ENCODE results near the gene OSBPL9. TPM values are rescaled to one million over a fixed set of nuclear protein-coding genes. Genes with fewer than 3 reads are reported as not detected.
A peak's percentile ranks its signal among the peaks of the same experiment; 100 is the strongest.

The OSBPL9 gene
- total RNA-seq, 4 donors from 2014 or later: 65.8 to 206 (median 136) TPM

- TF ChIP-seq POLR2A (IDR thresholded peaks at IDR 0.05) (no peak), CTCF (IDR thresholded peaks at IDR 0.05 in 4 of 5, conservative IDR thresholded peaks at IDR 0.05 in 1 of 5) (no peak)
- no peak for DNase-seq
- ATAC-seq: no peak
- H3K4me3 ChIP-seq: no peak overlapping the region
- H3K4me1 ChIP-seq: no peaks in the 10 kb centered on the region
- no peaks in the 10 kb centered on the region for H3K27me3 ChIP-seq
- intact Hi-C loops (cut with DNase I; ENCODE audit: low total_unique reads) (no loop called here), in situ Hi-C loops (cut with MboI; ENCODE audit: low sequenced_read_pairs in 4 of 4) (no loop called here)
- H3K9me3 ChIP-seq: no peaks in the 10 kb centered on the region
- peaks cover 0 to 94% of the 10 kb centered on the region in 2 donors for H3K36me3 ChIP-seq
- no peak overlapping the region for H3K27ac ChIP-seq
Measured at GRCh38 chr1:51780927-51781326, 164.0 kb downstream of the OSBPL9 start.

- ATAC-seq (no peak), DNase-seq (no peak)
- no peaks in the 10 kb centered on the region for H3K27me3 ChIP-seq
- no peaks in the 10 kb centered on the region for H3K4me1 ChIP-seq
- no peak overlapping the region for H3K4me3 ChIP-seq
- in situ Hi-C loops (cut with MboI; ENCODE audit: low sequenced_read_pairs in 4 of 4) (no loop called here), intact Hi-C loops (cut with DNase I; ENCODE audit: low total_unique reads) (no loop called here)
- no peaks in the 10 kb centered on the region for H3K9me3 ChIP-seq
- H3K27ac ChIP-seq: peak overlapping the region in 3 of 4 donors; percentile 9 to 49 (median 16)
- TF ChIP-seq POLR2A (IDR thresholded peaks at IDR 0.05) (no peak), CTCF (IDR thresholded peaks at IDR 0.05 in 4 of 5, conservative IDR thresholded peaks at IDR 0.05 in 1 of 5) (no peak)
- H3K36me3 ChIP-seq: peaks cover 0 to 100% of the 10 kb centered on the region in 2 donors
Measured at GRCh38 chr1:51784997-51785421, 168.1 kb downstream of the OSBPL9 start.

- Histone ChIP-seq H3K36me3 (peaks cover 0 to 100% of the 10 kb centered on the region in 2 donors), H3K27me3 (no peaks in the 10 kb centered on the region), H3K4me3 (no peak overlapping the region), H3K27ac (peak overlapping the region in 1 of 4 donors; percentile 8), H3K4me1 (no peaks in the 10 kb centered on the region), H3K9me3 (no peaks in the 10 kb centered on the region)
- no peak for TF ChIP-seq CTCF (IDR thresholded peaks at IDR 0.05 in 4 of 5, conservative IDR thresholded peaks at IDR 0.05 in 1 of 5)
- TF ChIP-seq POLR2A (IDR thresholded peaks at IDR 0.05): no peak
- ATAC-seq: no peak
- intact Hi-C loops (cut with DNase I; ENCODE audit: low total_unique reads): no loop called here
- in situ Hi-C loops (cut with MboI; ENCODE audit: low sequenced_read_pairs in 4 of 4): no loop called here
- DNase-seq: no peak
Measured at GRCh38 chr1:51788938-51789337, 172.0 kb downstream of the OSBPL9 start.

- H3K4me3 ChIP-seq: no peak overlapping the region
- H3K27me3 ChIP-seq: no peaks in the 10 kb centered on the region
- no peak for DNase-seq
- intact Hi-C loops (cut with DNase I; ENCODE audit: low total_unique reads) (no loop called here), in situ Hi-C loops (cut with MboI; ENCODE audit: low sequenced_read_pairs in 4 of 4) (no loop called here)
- TF ChIP-seq CTCF (IDR thresholded peaks at IDR 0.05 in 4 of 5, conservative IDR thresholded peaks at IDR 0.05 in 1 of 5): no peak
- TF ChIP-seq POLR2A (IDR thresholded peaks at IDR 0.05): no peak
- no peak for ATAC-seq
- no peaks in the 10 kb centered on the region for H3K4me1 ChIP-seq
- peaks cover 0 to 100% of the 10 kb centered on the region in 2 donors for H3K36me3 ChIP-seq
- H3K9me3 ChIP-seq: no peaks in the 10 kb centered on the region
- H3K27ac ChIP-seq: no peak overlapping the region
Measured at GRCh38 chr1:51789342-51789741, 172.4 kb downstream of the OSBPL9 start.

GRCh38 chr1:51790385-51790784 is 173.5 kb downstream of the OSBPL9 start:
- in situ Hi-C loops (cut with MboI; ENCODE audit: low sequenced_read_pairs in 4 of 4): no loop called here
- DNase-seq (no peak), ATAC-seq (no peak)
- TF ChIP-seq CTCF (IDR thresholded peaks at IDR 0.05 in 4 of 5, conservative IDR thresholded peaks at IDR 0.05 in 1 of 5) (no peak), POLR2A (IDR thresholded peaks at IDR 0.05) (no peak)
- Histone ChIP-seq H3K4me3 (no peak overlapping the region), H3K27ac (no peak overlapping the region), H3K9me3 (no peaks in the 10 kb centered on the region), H3K4me1 (no peaks in the 10 kb centered on the region), H3K36me3 (peaks cover 0 to 98% of the 10 kb centered on the region in 2 donors), H3K27me3 (no peaks in the 10 kb centered on the region)
- intact Hi-C loops (cut with DNase I; ENCODE audit: low total_unique reads): no loop called here
